Activated naive CD8-positive, alpha-beta T cell treated with anti-CD3 and anti-CD28 coated beads, Interleukin-2, amount 50 U/mL, for 16 hours (primary cell): Measurements from ENCODE around the gene NKAIN2.

ENCODE experiments used
- DNase-seq: peaks from one replicate; pipeline ENCODE4 v3.0.0-alpha.2; 2020; ENCODE audit warnings: low read depth, low spot score

Gene NKAIN2

GRCh38 chr6:124029567-124029966 lies 225.9 kb downstream of the NKAIN2 start:
- no peak for DNase-seq

- DNase-seq: no peak
These were observed 229.8 kb downstream of the NKAIN2 start for GRCh38 chr6:124033501-124033900.

- no peak for DNase-seq
These were observed 232.7 kb downstream of the NKAIN2 start for GRCh38 chr6:124036384-124036783.

GRCh38 chr6:124040655-124041054 lies 237.0 kb downstream of the NKAIN2 start:
- no peak for DNase-seq

GRCh38 chr6:124052120-124052519 lies 248.5 kb downstream of the NKAIN2 start:
- no peak for DNase-seq

GRCh38 chr6:124053315-124053714 lies 249.7 kb downstream of the NKAIN2 start:
- no peak for DNase-seq

GRCh38 chr6:124054034-124054433 lies 250.4 kb downstream of the NKAIN2 start:
- DNase-seq: no peak

GRCh38 chr6:124055395-124055794 lies 251.7 kb downstream of the NKAIN2 start:
- no peak for DNase-seq

- no peak for DNase-seq
These were observed 252.3 kb downstream of the NKAIN2 start for GRCh38 chr6:124055963-124056362.

- no peak for DNase-seq
These were observed 253.0 kb downstream of the NKAIN2 start for GRCh38 chr6:124056407-124057334.

- DNase-seq: no peak
These were observed 253.8 kb downstream of the NKAIN2 start for GRCh38 chr6:124057461-124057860.

- no peak for DNase-seq
These were observed 260.9 kb downstream of the NKAIN2 start for GRCh38 chr6:124064317-124065113.

- DNase-seq: no peak
These were observed 262.6 kb downstream of the NKAIN2 start for GRCh38 chr6:124066269-124066668.

- DNase-seq: no peak
These were observed 263.4 kb downstream of the NKAIN2 start for GRCh38 chr6:124066946-124067552.

- no peak for DNase-seq
These were observed 265.7 kb downstream of the NKAIN2 start for GRCh38 chr6:124069230-124069950.

- no peak for DNase-seq
These were observed 269.4 kb downstream of the NKAIN2 start for GRCh38 chr6:124073021-124073420.

GRCh38 chr6:124073820-124074587 lies 270.3 kb downstream of the NKAIN2 start:
- DNase-seq: no peak

- DNase-seq: no peak
These were observed 270.9 kb downstream of the NKAIN2 start for GRCh38 chr6:124074606-124075005.

- DNase-seq: no peak
These were observed 272.8 kb downstream of the NKAIN2 start for GRCh38 chr6:124076336-124077048.

- no peak for DNase-seq
These were observed 274.5 kb downstream of the NKAIN2 start for GRCh38 chr6:124078169-124078568.
